ENCODE results near the gene MAD1L1.

MAD1L1 gene

DNA sequence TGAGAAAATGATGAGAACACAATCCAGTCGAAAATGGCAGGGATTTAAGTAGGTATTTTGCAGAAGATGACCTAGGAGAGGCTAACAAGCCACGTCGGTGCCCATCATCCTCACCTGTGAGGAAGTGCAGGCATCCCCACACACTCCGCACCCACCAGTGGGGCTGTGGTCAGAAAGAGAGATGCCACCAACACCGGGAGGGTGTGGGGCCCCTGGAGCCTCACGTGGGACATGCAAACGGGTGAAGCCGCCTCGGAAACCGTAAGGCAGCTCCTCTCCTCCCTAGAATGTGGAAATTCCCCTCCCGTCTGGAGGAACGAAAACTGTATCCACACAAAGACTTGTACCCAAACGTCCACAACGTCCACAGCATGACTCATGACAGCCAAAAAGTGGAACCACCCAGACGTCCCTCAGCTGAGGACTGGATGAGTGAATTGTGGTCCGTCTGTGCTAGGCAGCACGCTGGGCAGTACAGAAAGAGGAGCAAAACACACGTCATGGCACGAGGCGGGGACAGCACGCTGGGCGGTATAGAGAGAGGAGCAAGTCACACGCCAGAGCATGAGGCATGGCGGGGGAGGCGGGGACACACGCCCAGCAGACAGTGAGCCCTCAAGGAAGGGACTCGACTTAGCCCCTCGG is 316.7 kb downstream of the MAD1L1 start:
- DNase-seq, result no peak

DNA sequence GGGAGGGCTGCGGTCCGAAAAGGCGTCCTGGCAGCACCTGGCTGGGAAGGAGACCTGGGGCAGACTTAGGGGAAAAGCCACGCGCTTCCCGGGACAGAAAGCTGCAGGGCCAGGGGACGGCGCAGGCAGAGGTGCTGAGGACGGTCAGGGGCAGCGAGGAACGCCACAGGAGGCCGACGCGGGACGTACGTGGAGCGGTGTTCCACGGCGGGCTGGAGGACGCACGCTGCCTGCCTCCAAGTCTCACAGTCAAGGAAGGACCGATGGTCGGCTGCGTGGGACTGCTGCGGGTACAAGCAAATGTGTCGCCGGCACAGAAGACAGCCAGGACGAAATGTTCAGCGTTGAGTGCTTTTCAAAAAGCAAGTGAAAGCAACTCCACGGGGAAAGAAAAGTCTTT is 317.4 kb downstream of the MAD1L1 start:
- no peak for DNase-seq

- no peak for DNase-seq
Measured at GRCh38 chr7:1914743-1915142, 318.0 kb downstream of the MAD1L1 start.

- no peak for DNase-seq
Measured at GRCh38 chr7:1914321-1914720, 318.4 kb downstream of the MAD1L1 start.

DNA sequence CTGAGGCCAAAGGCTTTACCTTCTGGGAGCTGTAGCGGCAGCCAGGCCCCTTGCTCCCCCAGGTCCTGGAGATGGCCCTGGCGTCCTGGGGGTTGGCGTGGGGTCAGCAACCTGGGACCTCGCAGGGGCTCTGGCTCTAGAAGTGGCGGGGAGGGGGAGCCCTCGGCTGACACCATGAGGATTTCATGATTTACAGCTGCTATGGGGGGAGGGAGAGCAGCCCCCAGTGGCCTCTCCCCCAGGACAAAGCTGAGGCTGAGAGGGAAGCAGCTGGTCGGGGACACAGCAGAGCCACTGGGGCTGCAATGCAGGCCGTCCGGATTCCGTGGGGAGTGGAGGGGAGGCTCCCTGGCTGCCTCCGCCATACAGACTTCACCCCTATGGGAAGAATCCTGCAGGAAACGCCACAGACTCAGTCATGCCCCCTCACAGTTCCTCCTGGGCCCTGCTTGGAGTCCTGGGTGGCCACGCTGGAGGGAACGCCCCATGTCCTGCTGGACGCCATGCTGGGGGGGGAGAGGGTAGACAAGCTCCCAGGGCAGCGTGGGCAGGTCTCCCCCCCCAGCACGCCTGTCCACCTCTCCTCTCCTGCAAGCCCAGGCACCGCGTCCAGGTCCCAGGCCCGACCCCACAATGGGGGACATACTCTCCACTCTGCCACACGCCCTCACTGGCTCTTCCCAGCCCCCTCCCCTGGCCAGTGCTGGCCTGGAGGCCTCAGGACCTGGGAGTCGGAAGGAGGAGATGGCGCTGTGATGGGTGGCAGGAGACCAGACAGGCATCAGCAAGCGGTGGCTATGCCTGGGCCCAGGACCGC is 319.1 kb downstream of the MAD1L1 start:
- no peak for DNase-seq

DNA sequence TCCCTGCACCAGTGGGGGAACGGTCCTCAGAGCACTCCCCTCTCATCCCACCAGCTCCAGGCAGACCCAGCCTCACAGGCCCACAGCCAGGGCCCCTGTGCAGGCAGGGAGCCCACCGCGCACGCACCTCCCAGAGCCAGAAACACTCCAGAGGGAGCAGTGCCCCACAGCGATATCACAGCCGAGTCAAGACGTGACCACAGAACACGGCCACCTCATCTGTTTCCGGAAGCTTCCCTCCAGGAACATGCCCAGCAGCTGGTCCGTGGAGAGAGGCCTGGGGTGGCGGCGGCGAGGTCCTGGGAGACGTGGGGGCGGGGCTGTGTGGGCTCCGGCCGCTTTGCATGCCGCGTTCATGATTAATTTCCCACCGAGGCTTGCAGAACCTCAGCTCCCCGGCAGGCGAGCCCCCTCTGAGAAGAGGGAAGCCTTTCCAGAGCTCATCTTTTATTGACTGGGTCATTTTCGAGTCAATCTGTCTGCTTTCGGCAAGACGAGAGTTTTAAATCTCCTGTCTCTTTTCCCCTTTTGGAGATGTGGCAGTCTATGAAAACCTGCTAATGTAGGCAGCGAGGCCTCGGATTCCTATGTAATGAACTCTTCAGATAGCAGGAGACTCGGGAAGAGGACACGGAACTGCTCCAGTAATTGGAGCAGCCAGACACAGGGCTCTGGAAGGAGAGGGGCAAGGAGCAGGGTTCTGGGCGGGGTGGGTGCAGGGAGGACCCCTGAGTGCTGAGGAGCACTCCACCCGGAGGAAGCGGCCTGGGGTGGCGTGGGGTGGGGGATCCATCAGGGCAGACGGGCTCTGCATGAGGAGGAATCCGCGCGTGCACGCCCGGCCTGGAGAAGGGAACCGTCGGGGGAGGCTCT is 319.9 kb downstream of the MAD1L1 start:
- DNase-seq, result no peak

DNA sequence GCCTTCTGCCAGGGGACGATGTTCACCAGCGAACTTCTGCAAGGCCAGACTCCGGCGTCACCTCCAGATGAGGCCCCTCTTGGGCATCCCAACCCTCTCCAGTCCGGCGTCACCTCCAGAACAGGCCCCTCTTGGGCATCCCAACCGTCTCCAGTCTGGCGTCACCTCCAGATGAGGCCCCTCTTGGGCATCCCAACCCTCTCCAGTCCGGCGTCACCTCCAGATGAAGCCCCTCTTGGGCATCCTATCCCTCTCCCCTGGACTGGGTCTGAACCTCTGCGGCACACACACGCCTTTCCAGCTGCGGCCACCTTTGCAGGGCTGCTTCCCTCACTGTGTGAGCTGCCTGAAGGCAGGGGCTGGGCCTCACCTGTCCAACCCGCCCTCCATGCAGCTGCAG is 321.2 kb downstream of the MAD1L1 start:
- DNase-seq, result no peak

- no peak for DNase-seq
Measured at GRCh38 chr7:1910827-1911226, 321.9 kb downstream of the MAD1L1 start.

DNA sequence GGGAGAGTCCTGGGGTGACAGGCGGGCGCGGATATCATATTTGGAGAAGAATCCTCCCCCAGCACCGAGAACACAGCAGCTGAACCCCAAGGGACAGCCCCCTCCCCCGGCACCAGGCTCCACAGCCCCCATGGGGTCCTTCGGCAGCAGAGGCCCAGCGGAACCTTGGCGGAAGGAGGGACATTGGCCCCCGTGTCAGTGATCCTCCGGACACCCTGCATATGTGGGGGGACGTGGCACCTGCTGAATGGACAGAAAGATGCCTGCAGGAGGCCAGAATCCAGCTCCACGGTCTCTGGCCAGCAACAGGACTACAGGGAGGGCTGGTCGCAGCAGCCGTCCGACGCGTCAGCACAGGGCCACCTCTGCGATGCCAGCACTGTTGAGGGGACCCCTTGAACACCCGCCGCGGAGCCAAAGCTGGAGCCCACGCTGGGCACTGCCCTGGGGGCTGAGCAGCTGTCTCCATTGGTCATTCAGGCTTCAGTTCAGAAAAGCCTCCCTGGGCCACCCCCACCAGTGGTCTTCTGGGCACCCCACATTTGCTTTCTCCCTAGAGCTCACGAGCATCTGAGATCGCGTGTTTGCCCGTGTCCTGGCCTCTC is 322.6 kb downstream of the MAD1L1 start:
- no peak for DNase-seq

- DNase-seq, result no peak
Measured at GRCh38 chr7:1909476-1909875, 323.3 kb downstream of the MAD1L1 start.

DNA sequence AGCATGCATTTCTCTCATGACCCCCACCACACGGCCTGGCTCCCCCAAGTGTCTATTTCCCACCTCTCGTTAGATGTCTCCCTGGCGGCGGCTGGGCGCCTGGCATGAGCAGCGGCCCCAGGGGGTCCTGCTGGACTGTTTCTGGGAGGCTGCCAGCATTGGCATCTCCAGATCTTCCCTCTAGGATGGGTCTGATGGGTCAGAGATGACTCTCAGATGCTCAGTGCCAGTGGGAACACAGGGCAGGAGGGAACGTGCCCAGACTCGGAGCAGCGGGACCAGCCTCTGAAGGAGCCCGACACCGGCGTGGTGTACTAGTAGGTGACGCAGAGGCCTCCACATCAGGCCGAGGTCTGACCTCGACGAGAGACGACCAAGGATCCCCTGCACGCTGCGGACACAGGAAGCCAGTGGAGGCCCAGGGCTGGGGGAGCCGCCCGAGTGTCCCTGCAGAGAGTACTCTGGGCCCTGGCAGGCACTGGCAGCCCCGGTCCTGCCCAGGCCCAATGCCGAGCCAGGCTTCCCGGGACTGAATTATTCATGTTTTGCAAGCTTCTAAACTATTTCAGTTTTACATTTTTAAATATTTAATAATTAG is 323.8 kb downstream of the MAD1L1 start:
- DNase-seq, result no peak

- no peak for DNase-seq
Measured at GRCh38 chr7:1907751-1908365, 324.9 kb downstream of the MAD1L1 start.

DNA sequence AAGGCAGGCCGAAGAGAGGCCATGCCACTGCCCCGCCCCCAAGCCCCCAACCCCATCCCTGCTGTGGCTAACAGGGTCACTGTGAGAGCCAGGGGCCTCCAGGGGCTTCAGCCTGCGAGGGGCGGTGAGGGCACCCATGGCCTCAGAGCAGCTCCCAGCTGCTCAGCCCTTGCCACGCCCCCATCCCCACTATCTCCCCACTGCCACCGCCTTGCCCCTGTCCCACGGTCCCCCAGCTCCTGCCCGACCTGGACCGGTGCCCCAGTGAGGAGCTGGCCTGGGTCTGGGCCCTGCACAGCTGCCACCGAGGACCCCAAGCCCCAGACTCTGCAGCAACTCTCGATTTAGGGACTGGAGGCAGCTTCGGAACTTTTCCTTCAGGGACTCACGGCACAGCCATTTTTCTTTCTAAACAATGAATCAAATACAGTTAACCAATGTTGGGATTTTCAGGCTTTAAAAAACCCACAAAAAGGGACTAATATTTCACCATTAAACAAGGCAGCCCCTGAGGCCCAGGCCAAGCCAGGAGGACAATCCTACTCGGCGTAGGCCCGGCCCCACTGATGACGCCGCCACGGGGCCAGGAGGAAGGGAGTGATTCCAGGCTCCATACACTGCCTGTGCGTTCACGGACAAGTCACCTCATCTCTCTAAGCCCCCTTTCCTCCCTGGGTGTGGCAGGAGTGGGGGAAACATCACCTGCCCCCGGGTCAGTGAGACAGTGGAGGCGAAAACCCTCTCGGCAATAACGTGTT is 325.6 kb downstream of the MAD1L1 start:
- DNase-seq, result no peak

- DNase-seq, result no peak
Measured at GRCh38 chr7:1906087-1906830, 326.5 kb downstream of the MAD1L1 start.

DNA sequence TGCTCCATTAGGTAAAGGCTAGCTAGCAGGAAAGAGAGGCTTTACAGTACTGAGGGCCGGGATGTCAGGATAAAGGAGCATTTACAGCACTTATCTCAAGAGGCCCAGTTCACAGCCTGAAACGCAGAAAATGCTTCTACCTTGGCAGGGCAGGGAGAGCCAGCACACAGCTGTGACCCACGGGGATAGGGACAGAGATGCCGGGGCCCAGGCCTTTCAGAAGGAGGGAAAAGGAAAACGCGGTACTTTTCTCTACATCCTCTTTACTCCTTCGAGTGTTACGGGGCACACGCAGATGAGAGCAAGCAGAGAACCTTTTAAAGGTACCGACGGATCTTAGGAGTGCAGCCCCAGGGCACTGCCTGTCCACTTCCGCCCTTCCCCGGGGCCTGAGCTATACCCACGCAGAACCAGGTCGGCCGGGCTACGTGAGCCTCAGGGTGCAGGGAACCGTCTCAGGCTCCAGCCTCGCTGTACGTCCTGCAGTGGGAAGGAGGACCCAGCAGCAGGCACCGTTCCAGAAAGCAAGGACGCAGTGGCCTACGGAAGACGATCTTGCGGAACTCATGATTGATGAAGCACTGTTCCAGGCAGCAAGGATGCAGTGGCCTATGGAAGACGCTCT is 330.4 kb downstream of the MAD1L1 start:
- no peak for DNase-seq

- DNase-seq, result no peak
Measured at GRCh38 chr7:1901431-1902210, 331.1 kb downstream of the MAD1L1 start.

DNA sequence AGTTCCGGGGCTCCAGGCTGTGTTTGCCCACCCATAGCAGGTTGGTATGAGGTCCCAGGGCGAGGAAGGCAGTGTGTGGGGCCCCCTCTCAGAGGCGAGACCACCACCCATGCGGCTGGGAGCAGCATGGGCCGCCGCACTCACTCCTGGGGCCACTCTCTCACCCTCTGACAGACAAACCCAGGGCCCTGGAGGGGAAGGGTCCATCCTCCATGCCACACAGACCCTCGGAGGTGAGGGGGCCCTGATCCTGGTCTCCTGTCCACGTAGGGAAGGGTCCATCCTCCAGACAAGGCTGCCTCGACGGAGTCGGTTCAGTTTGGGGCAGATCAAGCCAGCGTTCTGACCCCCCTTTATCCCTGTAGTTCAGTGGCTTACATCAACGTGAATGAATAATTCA is 331.9 kb downstream of the MAD1L1 start:
- no peak for DNase-seq

GRCh38 chr7:1899951-1900762 is 332.6 kb downstream of the MAD1L1 start:
- no peak for DNase-seq

- no peak for DNase-seq
Measured at GRCh38 chr7:1899196-1899595, 333.5 kb downstream of the MAD1L1 start.

All from NCI-H510A treated with DMSO at 0.1 percent for 48 hours (cell line).